Measurements from ENCODE around the gene CNPY3. TPM values are rescaled to one million over a fixed set of nuclear protein-coding genes. Genes with fewer than 3 reads are reported as not detected.
A peak's percentile ranks its signal among the peaks of the same experiment; 100 is the strongest.

Gene CNPY3
- total and polyA plus RNA-seq, 2 of the 13 experiments (the other 11 are each of a cell fraction or from before 2014, with no cell fraction given): 42.3 to 60.2 TPM

DNA sequence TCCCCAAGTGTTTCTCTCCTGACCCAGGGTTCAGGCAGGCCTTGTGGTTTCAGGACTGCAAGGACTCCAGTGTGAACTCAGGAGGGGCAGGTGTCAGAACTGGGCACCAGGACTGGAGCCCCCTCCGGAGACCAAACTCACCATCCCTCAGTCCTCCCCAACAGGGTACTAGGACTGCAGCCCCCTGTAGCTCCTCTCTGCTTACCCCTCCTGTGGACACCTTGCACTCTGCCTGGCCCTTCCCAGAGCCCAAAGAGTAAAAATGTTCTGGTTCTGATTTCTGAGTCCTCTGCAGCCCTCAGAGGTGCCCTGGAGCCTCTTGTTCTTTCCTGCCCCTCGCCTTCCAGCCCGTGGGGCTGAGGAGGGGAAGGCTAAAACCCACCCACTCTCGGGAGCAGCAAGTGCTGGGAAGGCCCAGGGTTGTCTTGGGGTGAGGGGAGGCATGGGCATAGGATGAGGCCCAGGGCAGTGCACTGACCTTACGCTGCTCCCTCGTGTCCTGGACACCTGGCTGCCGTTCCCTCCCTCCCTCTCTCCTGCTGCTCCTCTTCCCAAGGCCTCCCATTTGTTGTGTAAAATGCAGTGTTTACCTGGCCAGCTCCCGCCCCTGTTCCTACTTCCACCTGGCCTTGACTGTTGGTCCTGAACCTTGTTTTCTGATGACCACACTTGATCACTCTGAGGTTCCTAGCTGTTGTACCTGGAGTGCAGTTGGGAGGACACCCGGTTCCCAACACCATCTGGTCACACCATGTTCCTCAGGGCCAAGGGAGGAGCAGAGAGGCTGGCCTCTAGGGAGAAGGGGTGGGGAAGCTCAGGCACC, 9.9 kb downstream of the CNPY3 start (continued):
- TF ChIP-seq NFKB2 (CRISPR knock-in tag; IDR thresholded peaks at IDR 0.05; ENCODE audit: borderline replicate concordance): peak; percentile 41; the same call in 1 of the 2 replicates
- TF ChIP-seq ZNF138 (CRISPR knock-in tag; IDR thresholded peaks at IDR 0.05; ENCODE audit: low read depth): no peak
- TF ChIP-seq RBAK (CRISPR knock-in tag; IDR thresholded peaks at IDR 0.05): peak; percentile 83
- no peak for TF ChIP-seq ZBTB3 (CRISPR knock-in tag; IDR thresholded peaks at IDR 0.05; ENCODE audit: borderline replicate concordance, low read depth)
- no peak for TF ChIP-seq ZNF44 (CRISPR knock-in tag; IDR thresholded peaks at IDR 0.05)
- no peak; the same call in 1 of the 2 replicates for TF ChIP-seq ZBTB21 (CRISPR knock-in tag; IDR thresholded peaks at IDR 0.05)
- TF ChIP-seq SRSF4 (IDR thresholded peaks at IDR 0.05; ENCODE audit: low read depth, low read length, poor library complexity, severe bottlenecking): no peak
- TF ChIP-seq CENPX (CRISPR knock-in tag; IDR thresholded peaks at IDR 0.05): no peak
- 0 out of 2 replicates have a peak, but pooled peaks have one; percentile 72 for TF ChIP-seq ZNF34 (CRISPR knock-in tag; IDR thresholded peaks at IDR 0.05; ENCODE audit: borderline replicate concordance)
- TF ChIP-seq ZNF460 (CRISPR knock-in tag; IDR thresholded peaks at IDR 0.05; ENCODE audit: borderline replicate concordance): no peak
- TF ChIP-seq ZNF558 (CRISPR knock-in tag; IDR thresholded peaks at IDR 0.05; ENCODE audit: borderline replicate concordance): 0 out of 2 replicates have a peak, but pooled peaks have one; percentile 33
- TF ChIP-seq ARID2 (CRISPR knock-in tag; IDR thresholded peaks at IDR 0.05; ENCODE audit: borderline replicate concordance): no peak
- peak; percentile 49; the same call in 1 of the 2 replicates for TF ChIP-seq MYPOP (CRISPR knock-in tag; IDR thresholded peaks at IDR 0.05)
- TF ChIP-seq MTA1 (CRISPR knock-in tag; IDR thresholded peaks at IDR 0.05; ENCODE audit: borderline replicate concordance): peak; percentile 99
- peak; percentile 70; the same call in 1 of the 2 replicates for TF ChIP-seq REL (CRISPR knock-in tag; conservative IDR thresholded peaks at IDR 0.05)
- TF ChIP-seq PITX1 (CRISPR knock-in tag; IDR thresholded peaks at IDR 0.05): peak; percentile 78; the same call in 1 of the 2 replicates
- TF ChIP-seq GFI1 (CRISPR knock-in tag; IDR thresholded peaks at IDR 0.05; ENCODE audit: borderline replicate concordance): peak; percentile 38; the same call in 1 of the 2 replicates
- TF ChIP-seq SNAPC4 (CRISPR knock-in tag; IDR thresholded peaks at IDR 0.05): no peak
- TF ChIP-seq NBN (conservative IDR thresholded peaks at IDR 0.05): no peak
- 0 out of 2 replicates have a peak, but pooled peaks have one; percentile 83 for TF ChIP-seq ZNF552 (CRISPR knock-in tag; IDR thresholded peaks at IDR 0.05; ENCODE audit: borderline replicate concordance)
- TF ChIP-seq, protein P1, sequence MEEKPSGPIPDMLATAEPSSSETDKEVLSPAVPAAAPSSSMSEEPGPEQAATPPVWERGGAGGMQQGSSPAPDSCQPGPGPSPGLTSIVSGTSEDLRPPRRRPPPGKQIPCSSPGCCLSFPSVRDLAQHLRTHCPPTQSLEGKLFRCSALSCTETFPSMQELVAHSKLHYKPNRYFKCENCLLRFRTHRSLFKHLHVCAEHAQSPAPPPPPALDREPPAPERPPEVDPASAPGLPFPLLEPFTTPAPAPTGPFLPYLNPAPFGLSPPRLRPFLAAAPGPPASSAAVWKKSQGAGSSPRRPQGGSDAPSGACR (CRISPR knock-in tag; IDR thresholded peaks at IDR 0.05): peak; percentile 98
